ENCODE measurements around the gene SCN1B.

The SCN1B gene

GRCh38 chr19:35079826-35080225 lies 49.6 kb downstream of the SCN1B start:
- DNase-seq: no peak

DNA sequence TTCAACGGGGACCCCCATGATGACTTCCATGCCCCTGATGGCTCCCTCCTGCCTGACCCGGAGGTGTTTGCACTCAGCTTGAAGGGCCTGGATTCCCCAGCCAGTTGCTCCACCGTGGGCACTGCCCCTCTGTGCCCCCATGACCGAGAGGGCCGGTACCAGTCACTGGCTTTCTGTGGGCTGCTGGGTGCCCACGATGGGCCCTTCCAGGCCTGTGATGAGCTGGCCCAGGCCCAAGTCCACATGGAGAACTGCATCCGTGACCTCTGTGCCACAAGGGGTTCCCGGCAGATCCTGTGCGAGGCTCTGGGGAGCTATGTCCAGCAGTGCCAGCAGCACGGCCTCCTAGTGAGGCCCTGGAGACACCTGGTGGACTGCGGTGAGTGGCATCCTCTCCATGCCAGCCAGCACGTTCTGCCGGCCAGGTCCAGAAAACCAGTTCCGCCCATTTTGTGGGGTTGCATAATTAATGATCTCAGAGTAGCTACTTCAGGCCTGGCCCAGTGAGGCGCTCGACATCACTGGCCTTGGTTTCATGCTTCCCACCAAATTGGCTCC lies 50.4 kb downstream of the SCN1B start:
- no peak for DNase-seq

DNA sequence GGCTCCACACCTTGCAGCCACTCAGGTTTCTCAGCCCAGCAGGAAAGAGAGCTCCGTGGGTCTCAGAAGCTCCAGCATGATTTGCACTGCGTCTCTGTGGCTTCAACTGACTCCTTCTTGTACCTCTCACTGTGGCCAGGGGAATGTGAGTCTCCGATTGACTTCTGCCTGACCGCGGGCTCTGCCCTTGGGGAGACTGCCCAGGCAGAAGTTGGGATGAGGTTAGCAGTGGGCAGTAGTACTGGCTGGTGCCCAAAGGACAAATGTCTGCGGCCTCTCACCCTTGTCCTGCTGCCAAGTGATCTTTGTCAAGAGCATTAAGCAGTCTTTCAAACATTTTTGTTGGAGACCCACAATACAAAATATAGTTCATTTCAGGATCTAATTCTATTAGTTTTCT lies 50.9 kb downstream of the SCN1B start:
- DNase-seq: no peak

DNA sequence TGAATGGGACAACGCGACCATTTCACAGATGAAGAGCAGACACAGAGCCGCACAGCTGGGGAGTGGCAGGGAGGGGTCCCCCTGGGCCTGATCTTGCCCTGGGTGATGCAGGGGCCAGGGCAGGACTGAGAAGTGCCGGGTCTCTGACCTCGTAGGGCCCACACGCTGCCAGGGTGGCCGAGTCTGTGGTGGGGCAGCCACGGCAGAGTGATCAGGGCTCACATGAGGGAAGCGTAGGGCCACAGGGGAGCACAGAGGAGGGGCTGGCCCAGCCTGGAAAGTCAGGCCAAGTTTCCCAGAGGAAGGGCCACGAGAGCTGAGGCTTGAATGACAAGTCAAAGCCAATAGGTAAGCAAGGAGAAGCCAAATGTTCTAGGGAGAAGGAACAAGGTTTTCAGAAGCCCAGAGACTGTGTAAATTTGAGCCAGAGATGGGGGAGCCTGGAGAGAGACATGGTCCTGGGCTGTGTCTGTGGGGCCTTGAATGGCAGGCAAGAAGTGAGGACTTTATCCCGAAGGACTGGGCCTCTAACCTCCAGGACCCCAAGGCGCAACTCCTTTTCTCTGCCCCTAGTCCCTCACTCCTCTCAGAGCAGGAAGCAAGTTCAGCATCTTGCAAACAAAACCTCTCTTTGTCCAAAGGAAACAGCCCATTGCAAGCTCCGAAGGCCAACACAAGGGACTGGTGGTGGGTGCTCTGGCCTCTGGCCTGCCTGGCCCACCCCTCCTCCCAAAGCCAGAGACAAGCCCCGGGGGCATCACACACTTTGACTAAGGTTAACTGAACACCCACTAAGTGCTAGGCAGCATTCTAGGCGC lies 53.6 kb downstream of the SCN1B start:
- no peak for DNase-seq

DNA sequence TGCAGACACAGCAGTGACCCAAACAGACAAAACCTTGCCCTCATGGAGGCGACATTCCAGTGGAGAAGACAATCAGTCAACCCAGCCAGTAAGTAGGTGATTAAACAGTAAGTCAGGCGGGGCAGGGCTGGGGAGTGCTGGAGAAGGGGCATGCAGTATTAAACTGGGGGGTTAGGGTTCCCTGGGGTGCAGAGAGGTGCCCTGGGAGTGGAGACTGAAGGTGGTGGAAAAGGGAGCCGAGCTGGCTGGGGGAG lies 54.2 kb downstream of the SCN1B start:
- DNase-seq: no peak

DNA sequence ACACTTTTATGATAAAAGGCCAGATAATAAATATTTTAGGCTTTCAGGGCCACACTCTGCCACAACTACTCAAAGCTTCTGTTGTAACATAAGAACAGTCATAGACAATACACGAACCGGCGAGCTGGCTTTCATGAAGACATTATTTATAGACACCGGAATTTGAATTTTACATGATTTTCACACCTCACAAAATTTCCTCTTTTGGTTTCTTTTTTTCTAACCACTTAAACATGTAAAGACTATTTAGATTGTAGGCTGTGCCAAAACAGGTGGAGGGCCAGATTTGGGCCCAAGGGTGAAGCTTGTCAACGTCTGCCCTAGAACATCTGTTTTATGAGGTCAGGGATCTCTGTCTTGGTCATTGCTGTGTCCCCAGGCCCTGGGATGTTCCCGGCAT lies 55.7 kb downstream of the SCN1B start:
- DNase-seq: no peak

DNA sequence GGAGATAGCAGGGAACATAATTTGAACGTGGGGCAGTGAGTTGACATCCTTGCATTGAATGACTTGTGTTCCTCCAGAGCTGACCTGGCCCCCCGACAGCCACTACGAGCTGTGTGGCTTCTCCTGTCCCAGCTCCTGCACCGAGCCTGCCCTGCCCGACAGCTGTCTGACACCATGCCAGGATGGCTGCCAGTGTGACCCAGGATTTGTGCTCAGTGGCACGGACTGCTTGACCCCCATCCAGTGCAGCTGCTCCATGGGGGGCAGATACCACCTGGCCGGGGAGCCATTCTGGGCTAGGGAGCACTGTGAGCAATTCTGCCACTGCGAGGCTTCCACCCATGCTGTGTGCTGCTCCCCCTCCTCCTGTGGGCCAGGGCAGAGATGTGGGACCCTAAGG lies 56.2 kb downstream of the SCN1B start:
- DNase-seq: no peak

DNA sequence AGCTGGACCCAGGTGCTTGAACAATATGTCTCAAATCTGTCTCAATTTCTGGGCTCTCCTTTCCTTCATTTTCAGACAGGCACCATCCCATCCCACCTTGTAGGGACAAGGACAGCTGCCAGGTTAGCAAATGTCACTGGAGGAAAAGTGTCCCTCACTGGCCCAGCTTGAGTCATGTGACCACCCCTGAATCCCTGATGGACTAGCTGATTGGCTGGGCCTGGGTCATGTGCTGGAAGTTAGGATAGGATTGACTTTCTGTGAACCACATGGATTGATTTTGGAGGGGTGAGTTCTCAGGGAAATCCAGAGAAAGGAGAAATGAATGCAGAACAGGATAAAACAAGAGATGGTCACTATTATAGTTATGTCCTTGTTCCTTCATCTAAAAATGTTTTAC lies 57.1 kb downstream of the SCN1B start:
- DNase-seq: no peak

DNA sequence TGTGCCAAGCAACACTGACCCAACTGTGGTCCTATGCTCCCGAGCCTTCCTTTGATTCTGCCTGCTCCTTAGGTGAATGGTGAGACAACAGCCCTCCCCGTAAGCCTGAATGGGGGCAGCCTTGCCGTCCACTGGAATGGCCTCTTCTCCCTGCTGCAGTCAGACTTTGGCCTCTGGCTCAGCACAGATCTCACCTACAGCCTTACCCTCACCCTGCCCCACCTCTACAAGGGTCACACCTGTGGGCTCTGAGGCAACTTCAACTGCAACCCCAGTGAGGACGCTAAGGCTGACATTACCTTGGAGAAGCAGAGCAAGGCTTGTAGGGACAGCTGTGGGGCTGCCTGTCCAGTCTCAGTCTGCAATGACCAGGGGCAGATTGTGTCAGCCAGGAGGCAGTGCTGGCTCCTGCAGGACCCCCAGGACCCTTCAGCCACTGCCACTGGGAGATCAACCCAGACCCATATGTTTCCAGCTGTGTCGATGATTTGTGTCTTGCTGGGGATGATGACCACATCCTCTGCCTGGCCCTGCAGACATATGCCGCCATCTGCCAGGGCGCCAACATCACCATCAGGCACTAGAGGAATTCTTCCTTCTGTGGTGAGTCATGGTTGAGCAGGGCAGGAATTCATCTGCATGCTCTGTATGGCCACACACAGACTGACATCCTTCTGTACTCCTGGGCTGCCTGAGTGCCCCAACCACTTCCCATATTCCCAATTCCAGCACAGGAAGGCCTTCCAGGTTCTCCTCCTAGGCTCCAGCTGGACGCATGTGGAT lies 58.1 kb downstream of the SCN1B start:
- DNase-seq: no peak

DNA sequence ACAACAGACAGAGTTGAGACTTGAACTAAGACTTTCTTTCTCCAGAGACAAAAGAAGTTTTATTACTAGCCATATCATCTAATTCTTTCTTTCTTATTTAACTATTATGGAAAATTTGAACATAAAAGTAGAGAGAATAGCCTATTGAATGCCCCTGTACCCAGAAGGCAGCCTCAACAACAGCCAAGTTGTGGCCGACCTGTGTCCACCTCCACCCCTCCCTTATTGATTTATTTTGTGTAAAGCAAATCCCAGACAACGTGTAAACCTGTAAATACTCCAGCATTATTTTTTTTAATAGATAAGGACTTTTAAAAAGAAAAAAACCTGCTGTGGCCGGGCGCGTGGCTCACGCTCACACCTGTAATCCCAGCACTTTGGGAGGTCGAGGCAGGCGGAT lies 59.3 kb downstream of the SCN1B start:
- no peak for DNase-seq

Data from bone marrow (tissue), 2 donors.